GDM1 (cell line): Measurements from ENCODE around the gene MIOX.
"Not testable (repeated sequence)": the region's sequence is repeated elsewhere in the genome, so short reads cannot be mapped to it uniquely, and the experiment has no call there.

Experiments
- DNase-seq: peaks from one replicate; lab custom pipeline; 2025; lab: John Stamatoyannopoulos, UW

MIOX gene

DNA sequence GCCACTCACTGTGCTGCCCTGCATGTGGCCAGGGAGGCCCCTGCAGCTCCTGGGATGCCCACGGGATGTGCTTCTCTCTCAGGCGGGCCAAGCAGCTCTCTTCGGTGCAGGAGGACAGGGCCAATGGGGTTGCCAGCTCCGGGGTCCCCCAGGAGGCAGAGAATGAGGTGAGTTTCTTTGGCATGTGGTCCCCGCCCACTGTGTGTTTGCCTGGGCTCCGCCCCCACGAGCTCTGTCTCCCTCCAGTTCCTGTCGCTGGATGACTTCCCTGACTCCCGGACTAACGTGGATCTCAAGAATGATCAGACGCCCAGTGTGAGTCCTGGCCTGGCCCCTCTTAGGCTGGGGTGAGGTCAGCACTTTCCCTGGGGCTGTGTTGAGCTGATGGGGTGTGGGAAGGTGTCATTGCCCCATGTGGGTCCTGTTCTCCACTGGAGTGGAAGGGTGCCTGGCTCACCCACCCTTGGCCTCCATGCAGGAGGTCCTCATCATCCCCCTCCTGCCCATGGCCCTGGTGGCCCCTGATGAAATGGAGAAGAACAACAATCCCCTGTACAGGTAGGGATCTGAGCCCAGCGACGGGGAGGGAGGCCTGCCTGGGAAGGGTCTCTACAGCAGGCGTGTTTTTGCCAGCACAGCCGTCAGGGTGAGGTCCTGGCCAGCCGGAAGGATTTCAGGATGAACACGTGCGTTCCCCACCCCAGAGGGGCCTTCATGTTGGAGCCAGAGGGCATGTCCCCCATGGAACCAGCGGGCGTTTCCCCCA lies 31.0 kb downstream of the MIOX start:
- no peak for DNase-seq

DNA sequence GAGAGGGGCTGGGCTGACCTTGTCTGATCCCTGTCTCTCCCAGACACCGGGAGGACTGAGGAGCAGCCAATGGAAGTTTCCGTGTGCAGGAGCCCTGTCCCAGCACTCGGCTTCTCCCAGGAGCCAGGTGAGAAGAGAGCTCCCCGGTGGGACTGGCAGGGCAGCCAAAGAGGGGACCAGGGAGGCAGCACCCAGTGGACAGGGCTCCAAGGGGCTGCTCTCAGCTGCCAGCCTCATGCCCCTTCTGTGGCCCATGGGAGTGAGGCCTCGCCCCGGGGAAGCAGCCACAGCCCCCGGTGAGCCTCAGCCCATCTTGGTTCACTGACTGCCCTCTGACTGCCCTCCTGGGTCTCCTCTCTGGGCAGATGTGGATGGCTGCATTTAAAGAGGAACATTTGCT lies 31.9 kb downstream of the MIOX start:
- no peak for DNase-seq

- no peak for DNase-seq
These were observed 32.5 kb downstream of the MIOX start for GRCh38 chr22:50519151-50519550.

DNA sequence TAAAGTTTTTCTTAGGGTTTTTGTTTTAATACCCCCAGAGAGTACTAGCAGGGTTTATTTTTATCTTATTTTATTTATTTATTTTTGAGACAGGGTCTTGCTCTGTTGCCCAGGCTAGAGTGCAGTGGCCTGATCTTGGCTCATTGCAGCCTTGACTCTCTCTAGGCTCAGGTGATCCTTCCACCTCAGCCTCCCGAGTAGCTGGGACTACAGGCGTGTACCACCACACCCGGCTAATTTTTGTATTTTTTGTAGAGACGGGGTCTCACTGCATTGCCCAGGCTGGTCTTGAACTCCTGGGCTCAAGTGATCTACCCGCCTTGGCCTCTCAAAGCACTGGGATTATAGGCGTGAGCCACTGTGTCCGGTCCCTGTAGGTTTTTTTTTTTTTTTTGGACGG lies 33.5 kb downstream of the MIOX start:
- not testable (repeated sequence) for DNase-seq

DNA sequence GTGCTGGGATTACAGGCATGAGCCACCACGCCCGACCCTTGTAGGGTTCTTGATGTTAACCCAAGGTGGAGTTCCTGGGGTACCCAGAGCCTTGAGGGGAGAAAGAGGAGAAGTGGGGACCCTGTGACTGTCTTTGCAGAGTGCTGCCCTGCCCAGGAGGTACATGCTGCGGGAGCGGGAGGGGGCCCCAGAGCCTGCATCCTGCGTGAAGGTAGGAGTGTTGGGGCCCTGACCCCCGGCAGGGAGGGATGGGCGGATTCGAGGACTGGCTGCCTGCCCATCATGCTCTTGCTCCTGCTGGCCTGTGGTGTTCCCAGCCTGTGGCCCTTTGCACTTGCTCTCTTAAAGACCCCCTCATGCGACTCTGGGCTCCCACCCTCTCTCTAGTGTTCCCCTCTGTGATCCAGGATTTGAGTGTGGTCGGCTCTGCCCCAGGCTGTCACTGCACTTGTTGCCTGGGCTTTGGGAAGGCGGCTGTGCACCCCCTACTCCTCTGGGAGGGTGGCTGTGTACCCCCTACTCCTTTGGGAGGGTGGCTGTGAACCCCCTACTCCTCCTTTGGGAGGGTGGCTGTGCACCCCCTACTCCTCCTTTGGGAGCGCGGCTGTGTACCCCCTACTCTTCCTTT lies 34.3 kb downstream of the MIOX start:
- no peak for DNase-seq

GRCh38 chr22:50521710-50522109 lies 35.1 kb downstream of the MIOX start:
- no peak for DNase-seq

GRCh38 chr22:50522208-50522805 lies 35.6 kb downstream of the MIOX start:
- no peak for DNase-seq

GRCh38 chr22:50522806-50523438 lies 36.3 kb downstream of the MIOX start:
- DNase-seq: no peak

GRCh38 chr22:50523458-50523805 lies 36.8 kb downstream of the MIOX start:
- no peak for DNase-seq

GRCh38 chr22:50523806-50524675 lies 37.4 kb downstream of the MIOX start:
- DNase-seq: no peak

- no peak for DNase-seq
These were observed 38.0 kb downstream of the MIOX start for GRCh38 chr22:50524676-50525103.

DNA sequence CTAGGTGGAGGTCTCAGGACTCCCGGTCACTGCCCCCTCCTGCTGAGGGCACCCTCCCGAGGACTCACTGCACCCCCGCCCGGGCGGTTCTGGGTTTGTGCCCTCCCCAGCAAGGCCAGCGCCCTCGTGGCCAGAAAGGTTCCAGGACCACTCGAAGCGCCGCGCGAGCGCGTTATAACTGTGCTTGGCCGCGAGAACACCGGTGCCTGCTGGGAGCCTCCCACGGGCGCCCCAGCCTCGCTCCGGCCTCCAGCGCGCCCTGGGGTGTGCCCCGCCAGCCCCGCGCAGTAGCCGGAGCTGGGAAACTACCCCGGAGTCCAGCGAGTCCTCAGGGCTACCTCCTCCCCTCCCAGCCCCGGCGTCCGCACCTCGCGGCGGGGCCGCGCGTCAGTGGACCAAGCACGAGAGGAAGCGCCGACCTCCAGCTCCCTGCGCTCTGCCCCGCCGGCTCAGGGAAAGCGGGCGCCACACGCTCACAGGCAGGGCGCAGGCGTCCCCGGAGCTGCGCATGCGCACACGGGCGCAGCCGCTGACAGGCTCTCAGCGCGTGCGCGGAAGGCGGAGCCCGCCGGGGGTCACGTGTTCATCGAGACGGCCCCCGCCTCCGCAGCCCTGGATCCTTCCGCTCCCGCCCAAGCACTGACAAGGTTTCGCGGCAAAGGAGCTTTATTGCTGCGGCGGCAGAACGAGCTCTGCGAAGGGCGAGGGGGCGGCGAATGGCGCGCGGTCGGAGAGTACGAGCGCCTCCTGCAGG lies 38.6 kb downstream of the MIOX start, which contains the start of gene SCO2:
Gene SCO2, minus strand, starts transcription at position 495 of the 754 bp plus-strand sequence. CDS start 1,187 bp downstream, outside the sequence.
- peak; percentile 97 for DNase-seq

DNA sequence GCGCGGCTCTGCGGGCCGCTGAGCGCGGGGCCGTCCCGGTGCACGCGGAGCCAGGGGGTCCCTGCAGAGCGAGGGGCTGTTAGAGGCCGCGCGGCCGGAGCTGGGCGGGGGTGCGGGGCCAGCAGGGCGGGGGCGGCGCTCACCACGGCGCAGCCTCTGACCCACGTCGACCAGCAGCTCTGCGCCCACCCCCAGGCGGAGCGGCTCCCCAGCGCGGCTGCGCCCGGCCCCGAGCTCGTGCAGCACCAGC lies 39.1 kb downstream of the MIOX start:
- DNase-seq: no peak

DNA sequence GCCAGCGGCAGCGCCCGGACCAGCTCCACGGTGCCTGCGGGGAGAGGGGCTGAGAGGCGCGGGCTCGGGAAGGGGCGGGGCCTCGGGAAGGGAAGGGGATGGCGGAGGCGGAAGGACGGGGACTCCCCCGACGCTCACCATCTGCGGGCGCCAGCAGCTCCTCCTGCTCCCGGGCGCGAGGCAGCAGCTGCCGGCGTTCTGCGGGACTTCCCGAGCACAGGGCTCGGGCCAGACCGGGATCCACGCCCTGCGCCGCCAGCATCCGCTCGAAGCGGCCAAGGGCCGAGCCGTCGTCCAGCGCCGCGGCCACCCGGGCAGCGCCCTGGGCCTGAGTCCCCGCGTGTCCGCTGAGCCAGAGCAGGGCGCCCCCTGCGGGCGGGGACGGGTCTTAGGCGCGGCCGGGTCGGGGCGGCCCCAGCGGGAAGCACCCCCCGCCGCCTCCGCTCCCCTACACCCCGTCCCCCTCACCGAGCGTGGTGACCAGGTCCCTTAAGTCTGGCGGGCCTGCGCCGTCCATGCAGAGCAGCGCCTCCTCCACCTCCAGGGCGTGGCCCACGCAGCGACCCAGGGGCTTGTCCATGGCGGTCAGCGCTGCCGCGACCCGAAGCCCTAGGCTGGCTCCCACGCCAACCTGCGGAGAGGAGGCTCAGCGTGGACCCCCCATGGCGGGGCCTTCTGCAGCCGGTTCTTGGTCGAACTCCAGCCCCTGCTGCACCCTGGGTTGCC lies 39.6 kb downstream of the MIOX start:
- DNase-seq: peak; percentile 81

DNA sequence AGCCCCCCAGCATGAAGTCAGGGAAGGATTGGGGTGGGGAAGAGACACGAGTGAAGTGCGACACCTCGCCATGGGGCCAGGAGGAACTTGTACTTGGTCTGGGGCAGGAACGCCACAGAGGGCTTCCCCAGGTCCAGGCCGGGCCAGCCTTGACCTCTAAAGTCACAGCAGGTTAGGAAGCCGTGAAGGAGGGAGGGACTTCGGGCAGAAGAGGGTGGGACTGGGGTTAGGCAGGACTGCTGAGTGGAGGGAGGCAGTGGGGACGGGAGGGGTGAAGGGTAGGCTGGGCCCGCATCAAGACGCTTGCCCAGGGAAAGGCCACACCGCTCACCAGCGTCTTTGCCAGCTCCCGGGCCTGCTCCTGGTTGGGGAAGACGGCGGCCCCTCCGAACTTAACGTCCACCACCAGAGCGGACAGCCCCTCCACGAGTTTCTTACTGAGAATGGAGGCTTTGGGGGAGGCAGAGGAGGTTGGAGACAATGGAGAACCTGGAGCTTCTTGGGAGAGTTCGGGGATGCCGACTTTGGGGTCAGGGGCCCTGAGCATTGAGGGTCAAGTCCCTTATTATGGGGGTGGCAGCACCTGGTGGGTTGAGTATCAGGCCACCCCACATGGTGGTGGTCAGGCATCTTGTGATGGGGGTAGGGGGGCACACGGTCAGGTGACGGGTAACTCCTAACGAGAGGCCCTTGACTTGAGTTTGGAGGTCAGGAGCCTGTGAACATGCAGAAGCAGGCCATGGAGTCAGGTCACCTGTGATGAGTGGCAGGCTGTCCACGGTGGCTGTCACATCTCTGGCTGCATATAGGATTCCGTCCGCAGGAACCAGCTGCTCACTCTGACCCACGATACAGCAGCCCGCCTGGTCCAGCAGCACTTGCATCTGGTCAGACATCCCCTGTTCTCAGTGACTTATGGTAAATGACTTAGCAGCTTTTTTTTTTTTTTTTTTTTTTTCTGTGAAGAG lies 40.5 kb downstream of the MIOX start:
- peak; percentile 38 for DNase-seq

- DNase-seq: no peak
These were observed 41.4 kb downstream of the MIOX start for GRCh38 chr22:50527921-50528681.

GRCh38 chr22:50528682-50529415 lies 42.2 kb downstream of the MIOX start:
- no peak for DNase-seq

- DNase-seq: no peak
These were observed 42.8 kb downstream of the MIOX start for GRCh38 chr22:50529416-50529896.
